Measurements from ENCODE around the gene LYVE1.

DNA sequence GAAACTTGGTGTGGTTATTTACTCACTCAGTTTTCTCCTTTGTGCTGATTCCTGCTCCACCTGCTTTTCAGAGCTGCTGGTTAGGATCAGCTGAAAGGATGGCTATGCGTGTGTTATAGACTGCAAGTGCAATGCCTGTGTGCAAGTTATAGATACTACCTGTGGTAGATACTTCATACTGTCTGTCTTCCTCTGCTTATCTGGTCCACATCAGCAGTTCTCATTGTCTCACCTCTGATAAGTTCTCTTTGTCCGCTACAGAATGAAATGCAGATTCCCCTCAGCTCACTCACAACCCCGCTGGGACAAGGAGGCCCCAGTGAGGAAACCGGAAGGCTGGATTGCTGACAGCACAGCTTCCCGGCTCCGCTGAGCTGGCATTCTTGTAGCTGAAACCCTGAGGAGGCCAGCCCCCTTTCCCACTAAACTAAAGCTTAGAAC is 37.5 kb upstream of the LYVE1 start:
- TF ChIP-seq, protein P1, sequence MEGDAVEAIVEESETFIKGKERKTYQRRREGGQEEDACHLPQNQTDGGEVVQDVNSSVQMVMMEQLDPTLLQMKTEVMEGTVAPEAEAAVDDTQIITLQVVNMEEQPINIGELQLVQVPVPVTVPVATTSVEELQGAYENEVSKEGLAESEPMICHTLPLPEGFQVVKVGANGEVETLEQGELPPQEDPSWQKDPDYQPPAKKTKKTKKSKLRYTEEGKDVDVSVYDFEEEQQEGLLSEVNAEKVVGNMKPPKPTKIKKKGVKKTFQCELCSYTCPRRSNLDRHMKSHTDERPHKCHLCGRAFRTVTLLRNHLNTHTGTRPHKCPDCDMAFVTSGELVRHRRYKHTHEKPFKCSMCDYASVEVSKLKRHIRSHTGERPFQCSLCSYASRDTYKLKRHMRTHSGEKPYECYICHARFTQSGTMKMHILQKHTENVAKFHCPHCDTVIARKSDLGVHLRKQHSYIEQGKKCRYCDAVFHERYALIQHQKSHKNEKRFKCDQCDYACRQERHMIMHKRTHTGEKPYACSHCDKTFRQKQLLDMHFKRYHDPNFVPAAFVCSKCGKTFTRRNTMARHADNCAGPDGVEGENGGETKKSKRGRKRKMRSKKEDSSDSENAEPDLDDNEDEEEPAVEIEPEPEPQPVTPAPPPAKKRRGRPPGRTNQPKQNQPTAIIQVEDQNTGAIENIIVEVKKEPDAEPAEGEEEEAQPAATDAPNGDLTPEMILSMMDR (IDR thresholded peaks at IDR 0.05): no peak
- no peak for TF ChIP-seq POLR2A (IDR thresholded peaks at IDR 0.05)
